Neural cell (in vitro differentiated cells): ENCODE measurements around the gene PRDM12. TPM values are rescaled to one million over a fixed set of nuclear protein-coding genes. Genes with fewer than 3 reads are reported as not detected.

Experiments used
- H2AFZ ChIP-seq: fragments of 200-600, 300-800 bp; sonication (generic), shearing (Covaris generic); 2 replicates; pipeline ENCODE4 v1.6.0; 2014; ENCODE audit warnings: low read depth, mild to moderate bottlenecking, antibody characterized with exemption, low read length, moderate library complexity
- H3F3A ChIP-seq: fragments of 200-600 bp; shearing (Covaris generic); 2 replicates; pipeline ENCODE4 v1.6.1; 2016; ENCODE audit warnings: mild to moderate bottlenecking, moderate library complexity, mixed read lengths, antibody characterized with exemption, low read length; ENCODE audit not compliant: insufficient read depth, poor library complexity, severe bottlenecking
- H3K27ac ChIP-seq: fragments of 200-600, 300-800 bp; sonication (generic), shearing (Covaris generic); 2 replicates; pipeline ENCODE4 v1.5.1; 2014; ENCODE audit warnings: mild to moderate bottlenecking, low read length, moderate library complexity
- H3K27me3 ChIP-seq: fragments of 300-800, 200-600 bp; sonication (generic), shearing (Covaris generic); 2 replicates; pipeline ENCODE4 v1.6.0; 2014; ENCODE audit warnings: mild to moderate bottlenecking, low read depth, low read length, moderate library complexity; ENCODE audit not compliant: insufficient read depth
- H3K36me3 ChIP-seq: fragments of 300-800, 200-600 bp; sonication (generic), shearing (Covaris generic); 2 replicates; pipeline ENCODE4 v1.5.1; 2014; ENCODE audit warnings: mild to moderate bottlenecking, antibody characterized with exemption, low read length, moderate library complexity; ENCODE audit not compliant: insufficient read depth
- H3K4me2 ChIP-seq: fragments of 300-800, 200-600 bp; sonication (generic), shearing (Covaris generic); 2 replicates; pipeline ENCODE4 v1.6.0; 2014; ENCODE audit warnings: mild to moderate bottlenecking, low read length
- H3K4me3 ChIP-seq: fragments of 300-800, 200-600 bp; sonication (generic), shearing (Covaris generic); 2 replicates; pipeline ENCODE4 v1.5.1; 2014; ENCODE audit warnings: mild to moderate bottlenecking, low read length, moderate library complexity
- H3K79me2 ChIP-seq: fragments of 200-600 bp; shearing (Covaris generic); replicated peaks from 2 replicates; pipeline ENCODE4 v1.6.0; 2014; ENCODE audit warnings: mild to moderate bottlenecking, low read length, moderate library complexity; ENCODE audit not compliant: insufficient read depth
- H3K9ac ChIP-seq: fragments of 300-800, 200-600 bp; sonication (generic), shearing (Covaris generic); 2 replicates; pipeline ENCODE4 v1.6.1; 2016; ENCODE audit warnings: mild to moderate bottlenecking, low read length, mixed read lengths
- H3K9me2 ChIP-seq: fragments of 200-600 bp; shearing (Covaris generic); 2 replicates; pipeline ENCODE4 v1.6.1; 2016; ENCODE audit warnings: mild to moderate bottlenecking, low read length, mixed read lengths; ENCODE audit not compliant: insufficient read depth
- H3K9me3 ChIP-seq: fragments of 200-600, 300-800 bp; sonication (generic), shearing (Covaris generic); 2 replicates; pipeline ENCODE4 v1.6.1; 2016; ENCODE audit warnings: mild to moderate bottlenecking, mixed run types, low read length, moderate library complexity, mixed read lengths
- H4K20me1 ChIP-seq: fragments of 200-600 bp; shearing (Covaris generic); 2 replicates; pipeline ENCODE4 v1.6.1; 2016; ENCODE audit warnings: mild to moderate bottlenecking, mixed run types; ENCODE audit not compliant: insufficient read depth
- EP300 ChIP-seq: fragments of 450-650 bp; conservative IDR thresholded peaks from 2 replicates; pipeline ENCODE4 v1.6.1; 2014; ENCODE audit warnings: antibody characterized with exemption, mild to moderate bottlenecking, moderate library complexity; ENCODE audit not compliant: poor library complexity, severe bottlenecking
- EZH2 ChIP-seq: fragments of 200-600, 300-800 bp; shearing (Covaris generic), sonication (generic); IDR thresholded peaks from 2 replicates; pipeline ENCODE4 v1.6.1; 2014; ENCODE audit warnings: antibody characterized with exemption, low read length, borderline replicate concordance, mild to moderate bottlenecking; ENCODE audit not compliant: insufficient read depth, poor library complexity, severe bottlenecking
- MXI1 ChIP-seq: fragments of 450-650 bp; conservative IDR thresholded peaks from 2 replicates; pipeline ENCODE4 v1.6.1; 2014; ENCODE audit warnings: antibody characterized with exemption, mild to moderate bottlenecking; ENCODE audit not compliant: poor library complexity, severe bottlenecking
- POLR2AphosphoS5 ChIP-seq: IDR thresholded peaks from 2 replicates; pipeline ENCODE4 v1.6.1; 2012
- RAD21 ChIP-seq: fragments of 450-650 bp; conservative IDR thresholded peaks from 2 replicates; pipeline ENCODE4 v1.6.1; 2014; ENCODE audit warnings: antibody characterized with exemption, mild to moderate bottlenecking, moderate library complexity
- SMC3 ChIP-seq: fragments of 450-650 bp; conservative IDR thresholded peaks from 2 replicates; pipeline ENCODE4 v1.6.1; 2014; ENCODE audit warnings: antibody characterized with exemption, mild to moderate bottlenecking, moderate library complexity; ENCODE audit not compliant: poor library complexity
- TAF1 ChIP-seq: IDR thresholded peaks from 2 replicates; pipeline ENCODE4 v1.6.1; 2012; ENCODE audit warnings: low read depth
- polyA plus RNA-seq: library from polyadenylated mRNA; depleted of rRNA; stranded (reverse); fragments of >200 nt; gene quantifications from 2 replicates; pipeline ENCODE4 v1.2.3, GENCODE V29; 2014
- TF ChIP-seq, protein P1 (sequence below): fragments of 450-650 bp; IDR thresholded peaks from 2 replicates; pipeline ENCODE4 v1.5.1; 2014; ENCODE audit warnings: antibody characterized with exemption, mild to moderate bottlenecking, moderate library complexity; ENCODE audit not compliant: poor library complexity, severe bottlenecking
- TF ChIP-seq, protein P2 (sequence below): IDR thresholded peaks from 2 replicates; pipeline ENCODE4 v1.6.1; 2012; ENCODE audit warnings: borderline replicate concordance

PRDM12 gene
- polyA plus RNA-seq, 1 donor from 2014 or later, result 0.17 TPM

DNA sequence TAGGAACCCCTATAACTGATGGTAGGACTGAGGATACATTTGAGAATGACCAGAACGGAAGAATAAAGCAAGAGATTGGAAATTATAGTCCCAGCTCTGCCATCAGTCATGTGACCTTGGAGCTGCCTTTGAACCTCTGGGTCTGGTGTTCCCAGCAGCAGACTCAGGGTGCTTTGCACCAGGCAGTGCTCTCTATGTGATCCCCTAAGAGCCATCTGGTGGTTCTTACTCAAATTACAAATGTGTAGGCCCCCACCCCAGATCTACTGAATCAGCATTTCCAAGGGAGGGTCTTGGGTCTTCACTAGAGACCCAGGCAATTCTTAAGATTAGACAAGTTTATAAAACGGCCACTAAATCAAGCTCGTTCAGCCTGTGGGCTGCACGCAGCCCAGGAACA lies 40.2 kb upstream of the PRDM12 start (continued):
- TF ChIP-seq, protein P1, sequence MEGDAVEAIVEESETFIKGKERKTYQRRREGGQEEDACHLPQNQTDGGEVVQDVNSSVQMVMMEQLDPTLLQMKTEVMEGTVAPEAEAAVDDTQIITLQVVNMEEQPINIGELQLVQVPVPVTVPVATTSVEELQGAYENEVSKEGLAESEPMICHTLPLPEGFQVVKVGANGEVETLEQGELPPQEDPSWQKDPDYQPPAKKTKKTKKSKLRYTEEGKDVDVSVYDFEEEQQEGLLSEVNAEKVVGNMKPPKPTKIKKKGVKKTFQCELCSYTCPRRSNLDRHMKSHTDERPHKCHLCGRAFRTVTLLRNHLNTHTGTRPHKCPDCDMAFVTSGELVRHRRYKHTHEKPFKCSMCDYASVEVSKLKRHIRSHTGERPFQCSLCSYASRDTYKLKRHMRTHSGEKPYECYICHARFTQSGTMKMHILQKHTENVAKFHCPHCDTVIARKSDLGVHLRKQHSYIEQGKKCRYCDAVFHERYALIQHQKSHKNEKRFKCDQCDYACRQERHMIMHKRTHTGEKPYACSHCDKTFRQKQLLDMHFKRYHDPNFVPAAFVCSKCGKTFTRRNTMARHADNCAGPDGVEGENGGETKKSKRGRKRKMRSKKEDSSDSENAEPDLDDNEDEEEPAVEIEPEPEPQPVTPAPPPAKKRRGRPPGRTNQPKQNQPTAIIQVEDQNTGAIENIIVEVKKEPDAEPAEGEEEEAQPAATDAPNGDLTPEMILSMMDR, result no peak

DNA sequence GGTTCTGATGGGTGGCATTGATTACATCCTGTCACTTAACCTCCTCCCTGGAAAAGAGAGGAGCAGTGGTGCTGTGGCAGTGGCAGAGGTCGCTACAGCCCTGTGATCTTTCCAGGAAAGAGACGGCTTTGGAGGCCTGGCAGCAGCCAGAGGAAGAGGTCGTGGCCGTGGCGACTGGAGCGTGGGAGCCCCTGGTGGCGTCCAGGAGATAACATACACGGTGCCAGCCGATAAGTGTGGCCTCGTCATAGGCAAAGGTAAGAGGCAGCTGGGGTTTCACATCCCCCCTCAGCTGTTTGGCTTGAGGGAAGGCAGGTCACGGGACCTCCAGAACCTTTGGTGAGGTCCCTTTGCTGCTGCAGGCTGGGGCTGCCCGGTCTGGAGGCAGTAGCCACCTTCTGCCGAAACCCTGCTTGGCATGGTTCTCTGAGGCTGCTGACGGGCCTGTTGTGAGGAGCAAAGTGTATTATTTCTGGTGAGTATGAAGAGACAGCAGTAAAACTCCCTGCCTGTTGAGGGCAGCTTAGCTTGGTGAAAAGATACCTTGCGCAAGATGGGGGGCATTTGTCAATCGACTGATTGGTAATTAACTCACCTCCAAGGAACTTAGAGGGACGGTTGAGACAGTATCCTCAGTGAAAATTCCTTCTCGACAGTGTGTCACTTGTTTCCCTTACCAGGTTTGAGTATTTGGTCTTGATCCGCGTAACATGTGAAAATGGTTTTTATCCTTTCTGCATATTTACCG lies 38.0 kb upstream of the PRDM12 start:
- TF ChIP-seq MXI1 (no peak), SMC3 (no peak), TAF1 (no peak), POLR2AphosphoS5 (no peak), RAD21 (no peak), EZH2 (no peak), EP300 (no peak)
- TF ChIP-seq, protein P2, sequence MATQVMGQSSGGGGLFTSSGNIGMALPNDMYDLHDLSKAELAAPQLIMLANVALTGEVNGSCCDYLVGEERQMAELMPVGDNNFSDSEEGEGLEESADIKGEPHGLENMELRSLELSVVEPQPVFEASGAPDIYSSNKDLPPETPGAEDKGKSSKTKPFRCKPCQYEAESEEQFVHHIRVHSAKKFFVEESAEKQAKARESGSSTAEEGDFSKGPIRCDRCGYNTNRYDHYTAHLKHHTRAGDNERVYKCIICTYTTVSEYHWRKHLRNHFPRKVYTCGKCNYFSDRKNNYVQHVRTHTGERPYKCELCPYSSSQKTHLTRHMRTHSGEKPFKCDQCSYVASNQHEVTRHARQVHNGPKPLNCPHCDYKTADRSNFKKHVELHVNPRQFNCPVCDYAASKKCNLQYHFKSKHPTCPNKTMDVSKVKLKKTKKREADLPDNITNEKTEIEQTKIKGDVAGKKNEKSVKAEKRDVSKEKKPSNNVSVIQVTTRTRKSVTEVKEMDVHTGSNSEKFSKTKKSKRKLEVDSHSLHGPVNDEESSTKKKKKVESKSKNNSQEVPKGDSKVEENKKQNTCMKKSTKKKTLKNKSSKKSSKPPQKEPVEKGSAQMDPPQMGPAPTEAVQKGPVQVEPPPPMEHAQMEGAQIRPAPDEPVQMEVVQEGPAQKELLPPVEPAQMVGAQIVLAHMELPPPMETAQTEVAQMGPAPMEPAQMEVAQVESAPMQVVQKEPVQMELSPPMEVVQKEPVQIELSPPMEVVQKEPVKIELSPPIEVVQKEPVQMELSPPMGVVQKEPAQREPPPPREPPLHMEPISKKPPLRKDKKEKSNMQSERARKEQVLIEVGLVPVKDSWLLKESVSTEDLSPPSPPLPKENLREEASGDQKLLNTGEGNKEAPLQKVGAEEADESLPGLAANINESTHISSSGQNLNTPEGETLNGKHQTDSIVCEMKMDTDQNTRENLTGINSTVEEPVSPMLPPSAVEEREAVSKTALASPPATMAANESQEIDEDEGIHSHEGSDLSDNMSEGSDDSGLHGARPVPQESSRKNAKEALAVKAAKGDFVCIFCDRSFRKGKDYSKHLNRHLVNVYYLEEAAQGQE, result no peak
- TF ChIP-seq, protein P1, result no peak
- no peaks in the 10 kb centered on the region for H3K79me2 ChIP-seq
- H3K9me2 ChIP-seq, result no peaks in the 10 kb centered on the region
- no peaks in the 10 kb centered on the region for H4K20me1 ChIP-seq
- no peaks in the 10 kb centered on the region for H3K36me3 ChIP-seq
- H3K4me2 ChIP-seq, result no peak overlapping the region
- H3K9me3 ChIP-seq, result no peaks in the 10 kb centered on the region
- H3K27ac ChIP-seq, result no peak overlapping the region
- no peaks in the 10 kb centered on the region for H3F3A ChIP-seq
- no peak overlapping the region for H3K9ac ChIP-seq
- no peak overlapping the region for H2AFZ ChIP-seq
- H3K27me3 ChIP-seq, result no peaks in the 10 kb centered on the region
- no peak overlapping the region for H3K4me3 ChIP-seq

DNA sequence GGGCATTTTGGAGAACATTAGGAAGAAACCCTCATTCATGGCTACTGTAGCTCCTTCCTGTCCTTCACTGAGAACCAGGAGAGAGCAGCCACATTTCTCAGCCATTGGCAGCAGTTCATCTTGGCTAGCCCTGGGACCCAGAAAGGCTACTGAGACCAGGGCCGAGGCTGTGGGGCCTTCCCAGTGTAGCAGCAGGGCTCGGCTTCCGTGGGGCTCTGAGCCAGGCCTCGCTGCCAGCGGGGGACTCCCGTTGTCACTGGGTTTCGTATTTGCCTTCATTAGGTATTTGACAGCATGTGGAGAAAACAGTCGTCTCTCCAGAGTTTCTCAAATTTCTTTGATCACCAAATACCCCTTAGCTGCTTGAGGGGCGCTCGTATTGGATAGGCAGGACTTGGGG lies 37.3 kb upstream of the PRDM12 start:
- Histone ChIP-seq H2AFZ (no peak overlapping the region), H4K20me1 (no peaks in the 10 kb centered on the region), H3K36me3 (no peaks in the 10 kb centered on the region)

More for the DNA sequence above, 37.3 kb upstream of the PRDM12 start:
- Histone ChIP-seq H3K27ac (no peak overlapping the region), H3K9me2 (no peaks in the 10 kb centered on the region), H3K9ac (no peak overlapping the region), H3K79me2 (no peaks in the 10 kb centered on the region), H3K4me3 (no peak overlapping the region), H3K27me3 (no peaks in the 10 kb centered on the region), H3F3A (no peaks in the 10 kb centered on the region), H3K9me3 (no peaks in the 10 kb centered on the region), H3K4me2 (no peak overlapping the region)
- TF ChIP-seq TAF1 (no peak), EZH2 (no peak), MXI1 (no peak), EP300 (no peak), RAD21 (no peak), POLR2AphosphoS5 (no peak), SMC3 (no peak)
- TF ChIP-seq, protein P2, result no peak
